Skin epidermis (tissue), 12 donors: ENCODE results near the gene IL23A.

Experiments
- H3K27ac ChIP-seq, 21 experiments: fragments of 200-600 bp; sonication (generic) in 11 of 21; one replicate each; pipeline ENCODE4 v1.5.0; 2020; ENCODE audit warnings: mild to moderate bottlenecking in 3 of 21, inconsistent platforms in 2 of 21, moderate library complexity in 2 of 21
- H3K4me3 ChIP-seq, 7 experiments: fragments of 200-600 bp; sonication (generic) in 2 of 7; one replicate each; pipeline ENCODE4 v1.5.0; 2020; ENCODE audit warnings: inconsistent platforms in 2 of 7, mild to moderate bottlenecking in 2 of 7, moderate library complexity in 1 of 7

IL23A gene

DNA sequence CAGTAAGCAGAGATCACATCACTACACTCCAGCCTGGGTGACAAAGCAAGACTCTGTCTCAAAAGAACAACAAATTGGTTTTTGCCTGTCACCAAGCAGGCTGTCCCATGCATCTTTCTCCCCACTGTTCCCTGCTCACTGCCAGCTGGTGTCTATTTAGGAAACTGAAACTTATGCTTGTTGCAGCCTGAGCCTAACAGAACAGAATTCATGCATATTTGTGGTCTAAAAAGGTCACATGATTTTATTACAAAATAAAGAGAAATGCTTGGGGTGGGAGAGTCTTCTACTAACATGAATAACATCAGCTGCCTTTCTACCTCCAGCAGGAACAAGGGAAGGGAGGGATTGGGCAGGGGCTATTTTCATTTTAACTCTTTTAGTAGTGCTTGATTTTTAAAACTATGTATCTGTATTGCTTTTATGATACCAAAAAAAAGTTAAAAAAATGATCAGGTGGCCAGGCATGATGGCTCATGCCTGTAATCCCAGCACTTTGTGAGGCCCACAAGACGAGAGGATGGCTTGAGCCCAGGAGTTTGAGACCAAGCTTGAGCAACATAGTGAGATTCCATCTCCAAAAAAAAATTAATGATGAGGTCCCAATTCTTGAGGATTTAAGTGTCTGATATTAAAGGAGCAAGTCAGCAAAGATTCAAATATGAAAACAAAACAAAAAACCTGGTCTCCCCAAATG is 20.3 kb downstream of the IL23A start:
- Histone ChIP-seq H3K27ac (peak overlapping the region in 20 of 21 experiments; percentile 77 to 97 (median 90)), H3K4me3 (peak overlapping the region; percentile 59 to 89 (median 70))

DNA sequence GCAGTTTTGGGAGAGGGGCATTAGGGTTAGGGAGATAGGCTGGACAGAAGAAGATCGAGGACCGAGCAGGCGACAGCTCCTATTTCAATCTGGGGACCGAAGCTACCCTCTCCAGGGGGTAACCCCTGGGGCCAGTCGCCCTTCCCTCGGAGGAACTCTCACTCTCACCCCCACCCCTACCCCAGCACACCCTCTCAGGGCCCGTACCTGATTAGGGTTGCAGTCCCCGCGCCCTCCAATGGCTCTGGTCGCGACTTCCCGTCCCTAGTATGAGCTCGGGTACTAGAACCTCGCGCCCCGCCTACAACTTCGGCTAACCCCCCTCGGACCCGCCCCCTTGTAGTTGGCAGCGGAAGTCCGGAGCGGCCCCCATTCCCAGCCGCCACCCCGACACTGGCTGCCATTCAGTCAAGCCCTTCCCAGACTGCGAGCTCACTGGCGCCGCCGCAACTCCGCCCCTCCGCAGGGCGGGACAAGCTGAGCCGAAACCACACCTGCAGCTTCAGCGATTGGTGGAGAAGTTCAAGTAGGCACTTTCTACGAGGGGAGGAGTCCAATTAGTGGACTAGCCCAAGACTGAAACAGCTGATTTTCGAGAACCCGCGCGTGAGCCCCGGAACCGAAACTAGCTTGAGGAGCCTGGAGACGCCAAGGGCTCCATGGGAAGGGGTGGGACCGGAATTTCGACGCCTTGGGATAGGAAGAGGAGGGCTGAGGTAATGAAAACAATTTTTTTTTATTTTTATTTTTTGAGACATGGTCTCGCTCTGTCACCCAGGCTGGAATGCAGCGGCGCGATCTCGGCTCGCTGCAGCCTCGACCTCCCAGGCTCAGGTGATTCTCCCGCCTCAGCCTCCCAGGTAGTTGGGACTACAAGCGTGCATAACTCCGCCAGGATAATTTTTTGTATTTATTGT is 21.4 kb downstream of the IL23A start, which contains the start of gene STAT2:
TSS of gene STAT2 (minus strand) at position 257 of the 917 bp plus-strand sequence. CDS start 3,536 bp downstream, outside the sequence.
- Histone ChIP-seq H3K4me3 (peak within 1 kb of the TSS; percentile 59 to 89 (median 70)), H3K27ac (peak within 1 kb of the TSS; percentile 61 to 97 (median 90))

DNA sequence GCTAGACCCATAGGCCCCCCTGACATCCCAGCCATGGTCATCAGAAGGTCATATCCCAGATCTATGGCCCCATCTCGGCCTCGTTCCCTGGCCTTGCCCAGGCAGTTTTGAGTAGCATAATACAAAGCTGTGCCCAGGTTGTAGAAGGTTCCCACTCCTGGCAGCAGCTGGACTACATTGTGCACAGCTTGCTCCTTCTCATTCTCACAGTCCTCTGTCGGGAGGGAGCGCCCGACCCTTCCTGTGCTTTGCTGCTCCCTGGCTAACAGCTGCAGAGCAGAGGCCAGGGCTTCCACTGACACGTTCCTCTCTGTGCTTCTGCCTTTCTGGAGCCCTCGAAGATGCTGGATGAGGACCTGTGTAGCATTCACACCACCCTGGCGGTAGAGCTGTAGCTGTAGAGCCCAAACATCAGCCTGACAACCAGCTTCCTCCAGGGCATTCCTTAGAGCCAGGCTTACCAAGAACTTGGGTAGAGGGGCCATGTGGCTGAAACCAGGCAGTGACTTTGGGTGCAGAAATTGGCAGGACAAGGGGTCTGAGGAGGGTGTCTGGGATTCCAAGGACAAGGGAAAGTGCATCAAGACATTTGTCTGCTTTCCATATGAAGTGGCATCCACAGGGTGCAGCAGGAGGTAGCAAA is 22.9 kb downstream of the IL23A start:
- Histone ChIP-seq H3K4me3 (no peak overlapping the region), H3K27ac (no peak overlapping the region)

DNA sequence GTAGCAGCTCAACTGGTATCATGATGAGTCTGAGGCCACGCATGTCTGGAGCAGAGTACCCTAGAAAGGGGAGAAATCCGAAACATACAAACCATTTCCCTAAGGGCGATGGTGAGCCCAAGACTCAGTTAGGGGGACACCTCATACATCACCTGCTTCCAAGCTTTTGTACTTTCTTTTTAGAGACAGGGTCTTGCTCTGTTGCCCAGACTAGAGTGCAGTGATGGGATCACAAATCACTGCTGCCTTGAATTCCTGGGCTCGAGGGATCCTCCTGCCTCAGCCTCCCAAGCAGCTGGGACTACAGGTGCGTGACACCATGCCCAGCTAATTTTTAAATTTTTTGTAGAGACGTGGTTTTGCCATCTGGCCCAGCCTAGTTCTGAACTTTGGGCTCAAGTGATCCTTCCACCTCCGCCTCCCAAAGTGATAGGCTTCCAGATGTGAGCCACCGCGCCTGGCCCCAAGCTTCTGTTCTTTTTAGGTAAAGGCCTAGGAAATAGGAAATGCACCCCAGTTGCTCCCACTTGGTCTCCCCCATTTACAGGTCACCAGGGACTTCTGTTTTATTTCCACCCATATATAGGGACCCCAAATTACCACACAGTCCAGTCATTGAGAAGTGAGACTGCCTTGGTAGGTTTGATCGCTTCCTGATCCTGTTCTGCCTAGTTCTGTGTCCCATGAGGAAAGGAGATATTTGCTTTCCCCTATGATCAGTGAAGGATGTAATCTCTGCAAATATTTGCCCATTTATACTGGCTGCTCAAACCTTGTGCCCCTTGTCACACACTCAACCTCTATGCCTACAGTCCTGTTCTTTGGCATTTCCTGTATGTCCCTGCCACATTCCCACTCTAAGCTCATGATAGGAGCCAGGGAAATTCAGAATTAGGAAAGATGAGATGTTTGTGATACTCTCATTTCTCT is 23.7 kb downstream of the IL23A start, which contains the start of gene APOF:
TSS of gene APOF (minus strand) at position 728 of the 930 bp plus-strand sequence. CDS start at position 616, 112 bp downstream.
- Histone ChIP-seq H3K4me3 (no peak within 1 kb of the TSS), H3K27ac (no peak within 1 kb of the TSS)

DNA sequence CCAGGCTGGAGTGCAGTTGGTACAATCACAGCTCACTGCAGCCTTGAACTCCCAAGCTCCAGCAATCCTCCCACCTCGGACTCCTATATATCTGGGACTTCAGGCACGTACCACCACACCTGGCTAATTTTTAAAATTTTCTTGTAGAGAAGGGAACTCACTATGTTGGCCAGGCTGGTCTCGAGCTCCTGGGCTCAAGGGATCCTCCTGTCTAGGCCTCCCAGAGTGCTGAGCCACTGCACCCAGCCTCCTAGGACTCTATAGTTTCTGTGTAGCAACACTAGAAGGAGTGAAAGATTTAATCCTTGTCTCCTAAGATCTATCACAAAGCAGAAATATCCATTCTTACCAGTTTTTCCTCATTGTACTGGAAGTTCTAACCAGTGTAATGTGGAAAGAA is 28.3 kb downstream of the IL23A start:
- H3K4me3 ChIP-seq: no peak overlapping the region
- H3K27ac ChIP-seq: no peak overlapping the region

GRCh38 chr12:56373515-56373914 is 34.8 kb downstream of the IL23A start:
- Histone ChIP-seq H3K4me3 (no peak overlapping the region), H3K27ac (no peak overlapping the region)

DNA sequence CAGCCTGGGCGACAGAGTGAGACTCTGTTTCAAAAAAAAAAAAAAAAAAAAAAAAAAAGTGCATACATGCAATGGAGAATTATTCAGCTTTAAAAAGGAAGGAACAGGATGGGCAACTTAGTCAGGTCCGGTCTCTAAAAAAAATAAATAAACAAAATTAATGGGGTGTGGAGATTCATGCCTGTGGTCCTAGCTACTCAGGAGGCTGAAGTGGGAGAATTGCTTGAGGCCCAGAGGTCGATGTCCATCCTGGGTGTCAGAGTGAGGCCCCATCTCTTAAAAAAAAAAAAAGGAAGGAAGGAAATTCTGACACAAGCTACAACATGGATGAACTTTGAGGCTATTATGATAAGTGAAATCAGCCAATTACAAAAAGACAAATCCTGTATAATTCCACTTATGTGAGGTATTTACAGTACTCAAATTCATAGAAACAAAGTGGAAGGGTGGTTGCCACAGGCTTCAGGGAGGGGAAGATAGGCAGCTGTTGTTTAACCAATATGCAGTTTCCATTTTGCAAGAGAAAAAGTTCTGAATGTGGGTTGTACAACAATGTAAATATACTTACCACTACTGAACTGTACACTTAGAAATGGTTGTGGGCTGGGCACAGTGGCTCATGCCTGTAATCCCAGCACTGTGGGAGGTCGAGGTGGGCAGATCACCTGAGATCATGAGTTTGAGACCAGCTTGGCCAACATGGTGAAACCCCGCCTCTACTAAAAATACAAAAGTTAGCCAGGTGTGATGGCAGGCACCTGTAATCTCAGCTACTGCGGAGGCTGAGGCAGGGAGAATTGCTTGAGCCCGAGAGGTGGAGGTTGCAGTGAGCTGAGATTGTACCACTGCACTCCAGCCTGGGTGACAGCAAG is 36.3 kb downstream of the IL23A start:
- H3K27ac ChIP-seq: peak overlapping the region in 1 of 21 experiments; percentile 33
- H3K4me3 ChIP-seq: no peak overlapping the region

- Histone ChIP-seq H3K27ac (peak overlapping the region in 1 of 21 experiments; percentile 33), H3K4me3 (no peak overlapping the region)
Measured at GRCh38 chr12:56375598-56376434, 37.1 kb downstream of the IL23A start.

- Histone ChIP-seq H3K27ac (no peak overlapping the region), H3K4me3 (no peak overlapping the region)
Measured at GRCh38 chr12:56377310-56377988, 38.8 kb downstream of the IL23A start.

GRCh38 chr12:56377989-56378316 is 39.3 kb downstream of the IL23A start:
- H3K27ac ChIP-seq: no peak overlapping the region
- H3K4me3 ChIP-seq: no peak overlapping the region

- H3K27ac ChIP-seq: no peak overlapping the region
- no peak overlapping the region for H3K4me3 ChIP-seq
Measured at GRCh38 chr12:56382611-56383010, 43.9 kb downstream of the IL23A start.

DNA sequence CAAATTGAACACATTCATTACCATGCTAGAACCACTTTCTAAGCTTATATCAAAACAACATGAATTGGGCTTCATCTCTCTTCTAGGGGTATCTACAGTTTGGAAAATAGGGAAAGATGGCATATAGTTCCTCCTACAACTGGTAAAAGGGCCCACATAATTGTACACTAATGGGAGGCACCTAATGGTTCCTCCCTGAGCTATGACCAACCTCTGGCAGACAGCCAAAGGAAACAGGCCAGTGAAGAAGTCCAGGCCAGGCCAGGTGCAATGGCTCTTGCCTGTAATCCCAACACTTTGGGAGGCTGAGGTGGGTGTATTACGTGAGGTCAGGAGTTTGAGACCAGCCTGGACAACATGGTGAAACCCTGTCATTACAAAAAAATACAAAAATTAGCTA is 47.2 kb downstream of the IL23A start:
- Histone ChIP-seq H3K4me3 (no peak overlapping the region), H3K27ac (no peak overlapping the region)

DNA sequence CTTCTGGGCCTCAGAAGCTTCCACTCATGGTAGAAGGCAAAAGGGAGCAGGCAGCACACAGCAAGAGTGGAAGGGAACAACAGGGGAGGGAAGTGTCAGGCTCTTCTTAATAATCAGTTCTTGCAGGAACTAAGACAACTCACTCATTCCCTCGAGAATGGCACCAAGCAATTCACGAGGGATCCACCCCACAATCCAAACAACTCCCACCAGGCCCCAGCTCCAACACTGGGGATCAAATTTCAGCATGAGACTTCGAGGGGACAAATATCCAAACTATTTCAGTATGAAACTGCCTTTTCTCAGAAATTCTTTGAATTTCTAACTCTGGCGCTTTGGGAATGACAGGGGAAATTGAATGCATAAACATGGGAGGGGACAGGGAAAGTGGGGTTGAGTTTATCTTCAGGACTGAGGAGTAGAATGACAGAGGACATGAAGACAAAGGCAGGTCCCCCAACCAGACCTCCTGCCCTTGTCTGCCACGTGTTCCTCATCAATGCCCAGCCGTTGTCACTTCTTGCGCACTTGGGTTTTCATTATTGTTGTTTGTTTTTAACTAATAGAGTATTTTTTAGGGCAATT is 48.6 kb downstream of the IL23A start:
- no peak overlapping the region for H3K4me3 ChIP-seq
- H3K27ac ChIP-seq: no peak overlapping the region

- Histone ChIP-seq H3K4me3 (no peak overlapping the region), H3K27ac (no peak overlapping the region)
Measured at GRCh38 chr12:56389412-56389811, 50.7 kb downstream of the IL23A start.
